H1 (cell line): Measurements from ENCODE around the gene SCGB3A1. TPM values are rescaled to one million over a fixed set of nuclear protein-coding genes. Genes with fewer than 3 reads are reported as not detected.

Experiments
- CBX5 ChIP-seq: fragments of 300-800, 300-1000 bp; sonication (generic); IDR thresholded peaks from 2 replicates; pipeline ENCODE4 v1.7.1; 2016; ENCODE audit warnings: antibody characterized with exemption, low read length, low read depth
- CHD2 ChIP-seq: IDR thresholded peaks from 2 replicates; pipeline ENCODE4 v1.6.1; 2012; ENCODE audit warnings: low read length, improper control_type of control experiment
- EP300 ChIP-seq, 2 experiments: IDR thresholded peaks; 1 replicate in 1 of 2; 2 replicates in 1 of 2; pipeline ENCODE4 v1.6.1; 2011 to 2012; ENCODE audit warnings: low read depth in 2 of 2, low read length in 2 of 2, mild to moderate bottlenecking in 2 of 2, borderline replicate concordance in 1 of 2, inconsistent platforms in 1 of 2, moderate library complexity in 1 of 2
- KDM4A ChIP-seq: IDR thresholded peaks from one replicate; pipeline ENCODE4 v1.7.1; 2012; ENCODE audit warnings: low read depth, mild to moderate bottlenecking, moderate library complexity, low read length, inconsistent platforms; ENCODE audit not compliant: severe bottlenecking
- PHF8 ChIP-seq: fragments of 200-600 bp; sonication (generic); conservative IDR thresholded peaks from 2 replicates; pipeline ENCODE4 v1.7.1; 2012; ENCODE audit warnings: low read depth, mild to moderate bottlenecking, inconsistent platforms, low read length, moderate library complexity
- POLR2A ChIP-seq, 2 experiments: IDR thresholded peaks; 1 replicate in 1 of 2; 2 replicates in 1 of 2; pipeline ENCODE4 v1.6.1; 2011; ENCODE audit warnings: low read depth in 2 of 2, low read length in 2 of 2, mild to moderate bottlenecking in 2 of 2; ENCODE audit errors: control extremely low read depth in 1 of 2
- RNF2 ChIP-seq: fragments of 200-900, 300-1000 bp; sonication (generic); IDR thresholded peaks from 2 replicates; pipeline ENCODE4 v1.7.1; 2016; ENCODE audit warnings: borderline replicate concordance, low read depth, mild to moderate bottlenecking, antibody characterized with exemption, low read length; ENCODE audit not compliant: poor library complexity, severe bottlenecking; ENCODE audit errors: missing control alignments
- polyA plus RNA-seq, 7 experiments: library from polyadenylated mRNA; depleted of rRNA in 3 of 7; stranded (reverse) in 5 of 7; unstranded in 2 of 7; fragments of >200 nt in 5 of 7; fragments of 200-250 nt in 2 of 7; gene quantifications; 1 replicate in 5 of 7; 2 replicates in 1 of 7; 4 replicates in 1 of 7; pipeline versions ENCODE4 v1.2.1 to v1.2.3, GENCODE V29; 2011 to 2013; ENCODE audit warnings: missing spikeins in 2 of 7, mixed read lengths in 2 of 7
- total RNA-seq: library from RNA; stranded (reverse); fragmentation: NEBNext Ultra II Directional; extraction: Animal tissue kit (Norgen Biotek cat#: 25700); gene quantifications from 2 replicates; pipeline ENCODE4 v1.2.1, GENCODE V29; 2021
- TF ChIP-seq, protein P1 (sequence below): fragments of 300-600 bp; sonication (generic); IDR thresholded peaks from 2 replicates; pipeline ENCODE4 v1.7.1; 2012; ENCODE audit warnings: low read length, moderate library complexity, mild to moderate bottlenecking, inconsistent platforms; ENCODE audit not compliant: insufficient replicate concordance
- TF ChIP-seq, protein P2 (sequence below): IDR thresholded peaks from 2 replicates; pipeline ENCODE4 v1.6.1; 2012; ENCODE audit warnings: inconsistent platforms

The SCGB3A1 gene
- total and polyA plus RNA-seq, 2 of the 8 experiments (the other 6 are each of a cell fraction or from before 2014, with no cell fraction given): 0.20 TPM; not detected in 1

DNA sequence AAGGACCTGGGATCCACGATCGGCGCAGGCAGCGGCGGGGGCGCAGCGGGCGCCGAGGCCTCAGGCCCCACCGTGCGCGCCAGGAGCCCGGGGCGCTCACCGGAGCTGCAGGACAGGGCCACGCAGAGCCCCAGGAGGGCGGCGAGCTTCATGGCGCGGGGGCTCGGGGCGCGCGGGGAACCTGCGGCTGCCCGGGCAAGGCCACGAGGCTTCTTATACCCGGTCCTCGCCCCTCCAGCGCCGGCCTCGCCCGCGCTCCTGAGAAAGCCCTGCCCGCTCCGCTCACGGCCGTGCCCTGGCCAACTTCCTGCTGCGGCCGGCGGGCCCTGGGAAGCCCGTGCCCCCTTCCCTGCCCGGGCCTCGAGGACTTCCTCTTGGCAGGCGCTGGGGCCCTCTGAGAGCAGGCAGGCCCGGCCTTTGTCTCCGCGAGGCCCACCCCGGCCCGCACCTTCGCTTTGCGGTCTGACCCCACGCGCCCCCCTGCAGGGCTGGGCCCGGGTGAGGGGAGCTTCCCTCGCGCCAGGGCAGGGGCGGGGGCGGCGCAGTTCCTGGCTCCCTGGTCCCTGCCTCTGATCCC lies at the start of gene SCGB3A1 (continued):
- TF ChIP-seq, protein P1, sequence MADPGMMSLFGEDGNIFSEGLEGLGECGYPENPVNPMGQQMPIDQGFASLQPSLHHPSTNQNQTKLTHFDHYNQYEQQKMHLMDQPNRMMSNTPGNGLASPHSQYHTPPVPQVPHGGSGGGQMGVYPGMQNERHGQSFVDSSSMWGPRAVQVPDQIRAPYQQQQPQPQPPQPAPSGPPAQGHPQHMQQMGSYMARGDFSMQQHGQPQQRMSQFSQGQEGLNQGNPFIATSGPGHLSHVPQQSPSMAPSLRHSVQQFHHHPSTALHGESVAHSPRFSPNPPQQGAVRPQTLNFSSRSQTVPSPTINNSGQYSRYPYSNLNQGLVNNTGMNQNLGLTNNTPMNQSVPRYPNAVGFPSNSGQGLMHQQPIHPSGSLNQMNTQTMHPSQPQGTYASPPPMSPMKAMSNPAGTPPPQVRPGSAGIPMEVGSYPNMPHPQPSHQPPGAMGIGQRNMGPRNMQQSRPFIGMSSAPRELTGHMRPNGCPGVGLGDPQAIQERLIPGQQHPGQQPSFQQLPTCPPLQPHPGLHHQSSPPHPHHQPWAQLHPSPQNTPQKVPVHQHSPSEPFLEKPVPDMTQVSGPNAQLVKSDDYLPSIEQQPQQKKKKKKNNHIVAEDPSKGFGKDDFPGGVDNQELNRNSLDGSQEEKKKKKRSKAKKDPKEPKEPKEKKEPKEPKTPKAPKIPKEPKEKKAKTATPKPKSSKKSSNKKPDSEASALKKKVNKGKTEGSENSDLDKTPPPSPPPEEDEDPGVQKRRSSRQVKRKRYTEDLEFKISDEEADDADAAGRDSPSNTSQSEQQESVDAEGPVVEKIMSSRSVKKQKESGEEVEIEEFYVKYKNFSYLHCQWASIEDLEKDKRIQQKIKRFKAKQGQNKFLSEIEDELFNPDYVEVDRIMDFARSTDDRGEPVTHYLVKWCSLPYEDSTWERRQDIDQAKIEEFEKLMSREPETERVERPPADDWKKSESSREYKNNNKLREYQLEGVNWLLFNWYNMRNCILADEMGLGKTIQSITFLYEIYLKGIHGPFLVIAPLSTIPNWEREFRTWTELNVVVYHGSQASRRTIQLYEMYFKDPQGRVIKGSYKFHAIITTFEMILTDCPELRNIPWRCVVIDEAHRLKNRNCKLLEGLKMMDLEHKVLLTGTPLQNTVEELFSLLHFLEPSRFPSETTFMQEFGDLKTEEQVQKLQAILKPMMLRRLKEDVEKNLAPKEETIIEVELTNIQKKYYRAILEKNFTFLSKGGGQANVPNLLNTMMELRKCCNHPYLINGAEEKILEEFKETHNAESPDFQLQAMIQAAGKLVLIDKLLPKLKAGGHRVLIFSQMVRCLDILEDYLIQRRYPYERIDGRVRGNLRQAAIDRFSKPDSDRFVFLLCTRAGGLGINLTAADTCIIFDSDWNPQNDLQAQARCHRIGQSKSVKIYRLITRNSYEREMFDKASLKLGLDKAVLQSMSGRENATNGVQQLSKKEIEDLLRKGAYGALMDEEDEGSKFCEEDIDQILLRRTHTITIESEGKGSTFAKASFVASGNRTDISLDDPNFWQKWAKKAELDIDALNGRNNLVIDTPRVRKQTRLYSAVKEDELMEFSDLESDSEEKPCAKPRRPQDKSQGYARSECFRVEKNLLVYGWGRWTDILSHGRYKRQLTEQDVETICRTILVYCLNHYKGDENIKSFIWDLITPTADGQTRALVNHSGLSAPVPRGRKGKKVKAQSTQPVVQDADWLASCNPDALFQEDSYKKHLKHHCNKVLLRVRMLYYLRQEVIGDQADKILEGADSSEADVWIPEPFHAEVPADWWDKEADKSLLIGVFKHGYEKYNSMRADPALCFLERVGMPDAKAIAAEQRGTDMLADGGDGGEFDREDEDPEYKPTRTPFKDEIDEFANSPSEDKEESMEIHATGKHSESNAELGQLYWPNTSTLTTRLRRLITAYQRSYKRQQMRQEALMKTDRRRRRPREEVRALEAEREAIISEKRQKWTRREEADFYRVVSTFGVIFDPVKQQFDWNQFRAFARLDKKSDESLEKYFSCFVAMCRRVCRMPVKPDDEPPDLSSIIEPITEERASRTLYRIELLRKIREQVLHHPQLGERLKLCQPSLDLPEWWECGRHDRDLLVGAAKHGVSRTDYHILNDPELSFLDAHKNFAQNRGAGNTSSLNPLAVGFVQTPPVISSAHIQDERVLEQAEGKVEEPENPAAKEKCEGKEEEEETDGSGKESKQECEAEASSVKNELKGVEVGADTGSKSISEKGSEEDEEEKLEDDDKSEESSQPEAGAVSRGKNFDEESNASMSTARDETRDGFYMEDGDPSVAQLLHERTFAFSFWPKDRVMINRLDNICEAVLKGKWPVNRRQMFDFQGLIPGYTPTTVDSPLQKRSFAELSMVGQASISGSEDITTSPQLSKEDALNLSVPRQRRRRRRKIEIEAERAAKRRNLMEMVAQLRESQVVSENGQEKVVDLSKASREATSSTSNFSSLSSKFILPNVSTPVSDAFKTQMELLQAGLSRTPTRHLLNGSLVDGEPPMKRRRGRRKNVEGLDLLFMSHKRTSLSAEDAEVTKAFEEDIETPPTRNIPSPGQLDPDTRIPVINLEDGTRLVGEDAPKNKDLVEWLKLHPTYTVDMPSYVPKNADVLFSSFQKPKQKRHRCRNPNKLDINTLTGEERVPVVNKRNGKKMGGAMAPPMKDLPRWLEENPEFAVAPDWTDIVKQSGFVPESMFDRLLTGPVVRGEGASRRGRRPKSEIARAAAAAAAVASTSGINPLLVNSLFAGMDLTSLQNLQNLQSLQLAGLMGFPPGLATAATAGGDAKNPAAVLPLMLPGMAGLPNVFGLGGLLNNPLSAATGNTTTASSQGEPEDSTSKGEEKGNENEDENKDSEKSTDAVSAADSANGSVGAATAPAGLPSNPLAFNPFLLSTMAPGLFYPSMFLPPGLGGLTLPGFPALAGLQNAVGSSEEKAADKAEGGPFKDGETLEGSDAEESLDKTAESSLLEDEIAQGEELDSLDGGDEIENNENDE: no peak
- TF ChIP-seq CHD2 (no peak), KDM4A (peak; percentile 89), PHF8 (no peak), EP300 (IDR thresholded peaks at IDR 0.05; ENCODE audit: borderline replicate concordance in 1 of 2, low read depth in 2 of 2, low read length in 2 of 2) (no peak), RNF2 (no peak), CBX5 (no peak), POLR2A (IDR thresholded peaks at IDR 0.05; ENCODE audit: control extremely low read depth in 1 of 2, low read depth in 2 of 2, low read length in 2 of 2) (no peak)
- TF ChIP-seq, protein P2, sequence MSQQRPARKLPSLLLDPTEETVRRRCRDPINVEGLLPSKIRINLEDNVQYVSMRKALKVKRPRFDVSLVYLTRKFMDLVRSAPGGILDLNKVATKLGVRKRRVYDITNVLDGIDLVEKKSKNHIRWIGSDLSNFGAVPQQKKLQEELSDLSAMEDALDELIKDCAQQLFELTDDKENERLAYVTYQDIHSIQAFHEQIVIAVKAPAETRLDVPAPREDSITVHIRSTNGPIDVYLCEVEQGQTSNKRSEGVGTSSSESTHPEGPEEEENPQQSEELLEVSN: peak; percentile 42
